Mesendoderm (in vitro differentiated cells): ENCODE measurements around the gene EFNA1.
"Not testable (repeated sequence)": the region's sequence is repeated elsewhere in the genome, so short reads cannot be mapped to it uniquely, and the experiment has no call there.

ENCODE experiments used
- DNase-seq: peaks from one replicate; pipeline ENCODE4 v3.0.0; 2013
- H2AK5ac ChIP-seq: 2 replicates; pipeline ENCODE4 v1.6.1; 2013; ENCODE audit warnings: low read length, inconsistent platforms
- H2BK120ac ChIP-seq: 2 replicates; pipeline ENCODE4 v1.6.1; 2013; ENCODE audit warnings: low read depth, mild to moderate bottlenecking, low read length, moderate library complexity, mixed read lengths
- H2BK15ac ChIP-seq: replicated peaks from 2 replicates; pipeline ENCODE4 v1.6.1; 2013; ENCODE audit warnings: low read depth, mild to moderate bottlenecking, moderate library complexity
- H2BK5ac ChIP-seq: 2 replicates; pipeline ENCODE4 v1.6.1; 2013; ENCODE audit warnings: low read length, inconsistent platforms
- H3K18ac ChIP-seq: 2 replicates; pipeline ENCODE4 v1.6.1; 2013; ENCODE audit warnings: mild to moderate bottlenecking, low read length, mixed read lengths
- H3K23ac ChIP-seq: one replicate; pipeline ENCODE4 v1.6.1; 2013; ENCODE audit warnings: low read length
- H3K27ac ChIP-seq: 2 replicates; pipeline ENCODE4 v1.5.1; 2013; ENCODE audit warnings: low read depth, mild to moderate bottlenecking, inconsistent platforms, low read length, moderate library complexity
- H3K27me3 ChIP-seq: 2 replicates; pipeline ENCODE4 v1.6.1; 2013; ENCODE audit warnings: low read length, control low read depth, mild to moderate bottlenecking, inconsistent platforms; ENCODE audit not compliant: insufficient read depth, poor library complexity
- H3K36me3 ChIP-seq: 2 replicates; pipeline ENCODE4 v1.6.1; 2013; ENCODE audit warnings: low read length, inconsistent platforms; ENCODE audit not compliant: control insufficient read depth, insufficient read depth
- H3K4ac ChIP-seq: one replicate; pipeline ENCODE4 v1.6.1; 2013; ENCODE audit warnings: low read depth, mild to moderate bottlenecking, low read length, moderate library complexity
- H3K4me1 ChIP-seq: 2 replicates; pipeline ENCODE4 v1.6.1; 2013; ENCODE audit warnings: low read depth, low read length, inconsistent platforms; ENCODE audit not compliant: control insufficient read depth
- H3K4me2 ChIP-seq: 2 replicates; pipeline ENCODE4 v1.6.1; 2013; ENCODE audit warnings: low read length
- H3K4me3 ChIP-seq: 2 replicates; pipeline ENCODE4 v1.5.1; 2013; ENCODE audit warnings: mild to moderate bottlenecking, low read length
- H3K56ac ChIP-seq: one replicate; pipeline ENCODE4 v1.6.1; 2013; ENCODE audit warnings: low read length
- H3K79me1 ChIP-seq: 2 replicates; pipeline ENCODE4 v1.6.1; 2013; ENCODE audit warnings: low read length, inconsistent platforms
- H3K79me2 ChIP-seq: 2 replicates; pipeline ENCODE4 v1.6.1; 2013; ENCODE audit warnings: mild to moderate bottlenecking, low read length; ENCODE audit not compliant: control insufficient read depth, insufficient read depth
- H3K9ac ChIP-seq: 2 replicates; pipeline ENCODE4 v1.6.1; 2013; ENCODE audit warnings: low read length, inconsistent platforms
- H4K5ac ChIP-seq: one replicate; pipeline ENCODE4 v1.6.1; 2013; ENCODE audit warnings: low read length
- H4K8ac ChIP-seq: one replicate; pipeline ENCODE4 v1.6.1; 2013; ENCODE audit warnings: low read depth, mild to moderate bottlenecking, control low read depth, low read length, moderate library complexity
- WGBS: extraction: QIAGEN DNeasy Blood & Tissue Kit; methylation state at CpG from one replicate; pipeline ENCODE4 v1.1.7; 2013; ENCODE audit warnings: low lambda C conversion rate, missing lambda C conversion rate; ENCODE audit not compliant: insufficient coverage; ENCODE audit errors: extremely low coverage; 5-methylcytosine and 5-hydroxymethylcytosine counted together

Gene EFNA1

GRCh38 chr1:155140630-155140953, 12.9 kb downstream of the EFNA1 start:
- Histone ChIP-seq H3K18ac (no peak overlapping the region), H3K4ac (no peak overlapping the region)
- WGBS, result no CpG with 5 or more reads among the region's 11 CpGs

GRCh38 chr1:155141749-155142148, 14.1 kb downstream of the EFNA1 start:
- WGBS, result no CpG with 5 or more reads among the region's 7 CpGs
- H3K36me3 ChIP-seq, result no peaks in the 10 kb centered on the region
- no peak overlapping the region for H3K9ac ChIP-seq
- H3K79me2 ChIP-seq, result no peaks in the 10 kb centered on the region
- H4K8ac ChIP-seq, result no peak overlapping the region
- H2AK5ac ChIP-seq, result no peak overlapping the region
- no peak overlapping the region for H3K18ac ChIP-seq
- no peak overlapping the region for H3K4ac ChIP-seq
- no peak overlapping the region for H3K4me3 ChIP-seq
- peaks cover 2% of the 10 kb centered on the region for H3K4me1 ChIP-seq
- H3K56ac ChIP-seq, result no peak overlapping the region
- peaks cover 9% of the 10 kb centered on the region for H3K79me1 ChIP-seq
- no peak for DNase-seq
- H2BK120ac ChIP-seq, result no peak overlapping the region
- no peak overlapping the region for H3K27ac ChIP-seq
- no peak overlapping the region for H3K23ac ChIP-seq
- no peak overlapping the region for H2BK5ac ChIP-seq
- no peak overlapping the region for H3K4me2 ChIP-seq
- H2BK15ac ChIP-seq, result no peak overlapping the region
- no peaks in the 10 kb centered on the region for H3K27me3 ChIP-seq
- no peak overlapping the region for H4K5ac ChIP-seq

More at GRCh38 chr1:155140630-155140953, 12.9 kb downstream of the EFNA1 start:
- H3K27ac ChIP-seq, result no peak overlapping the region
- no peak overlapping the region for H3K56ac ChIP-seq
- H3K4me3 ChIP-seq, result no peak overlapping the region
- H3K36me3 ChIP-seq, result no peaks in the 10 kb centered on the region
- H3K23ac ChIP-seq, result no peak overlapping the region
- H3K4me2 ChIP-seq, result no peak overlapping the region
- no peak for DNase-seq
- no peak overlapping the region for H2AK5ac ChIP-seq
- peaks cover 3% of the 10 kb centered on the region for H3K4me1 ChIP-seq
- peaks cover 9% of the 10 kb centered on the region for H3K79me1 ChIP-seq
- H3K27me3 ChIP-seq, result no peaks in the 10 kb centered on the region
- H2BK120ac ChIP-seq, result no peak overlapping the region
- H4K8ac ChIP-seq, result no peak overlapping the region
- H3K79me2 ChIP-seq, result no peaks in the 10 kb centered on the region
- no peak overlapping the region for H4K5ac ChIP-seq
- H3K9ac ChIP-seq, result no peak overlapping the region
- H2BK15ac ChIP-seq, result no peak overlapping the region
- no peak overlapping the region for H2BK5ac ChIP-seq

- Histone ChIP-seq H3K23ac (no peak overlapping the region), H4K8ac (no peak overlapping the region), H3K9ac (no peak overlapping the region), H3K27me3 (no peaks in the 10 kb centered on the region), H2BK120ac (no peak overlapping the region), H3K27ac (no peak overlapping the region), H3K4me1 (no peaks in the 10 kb centered on the region), H3K36me3 (no peaks in the 10 kb centered on the region), H3K4me2 (no peak overlapping the region), H2BK5ac (no peak overlapping the region), H3K79me1 (no peaks in the 10 kb centered on the region), H3K79me2 (no peaks in the 10 kb centered on the region), H4K5ac (no peak overlapping the region), H3K4me3 (no peak overlapping the region), H3K56ac (no peak overlapping the region), H2BK15ac (no peak overlapping the region), H2AK5ac (no peak overlapping the region), H3K4ac (no peak overlapping the region), H3K18ac (no peak overlapping the region)
- no CpG with 5 or more reads among the region's 3 CpGs for WGBS
- no peak for DNase-seq
Observed at GRCh38 chr1:155145491-155145890, 17.8 kb downstream of the EFNA1 start.

GRCh38 chr1:155155996-155156643, 28.4 kb downstream of the EFNA1 start:
- H3K79me1 ChIP-seq, H4K5ac ChIP-seq, H3K9ac ChIP-seq, H2BK15ac ChIP-seq, H3K23ac ChIP-seq, DNase-seq, H3K4me3 ChIP-seq, H3K79me2 ChIP-seq, H3K27me3 ChIP-seq, H3K36me3 ChIP-seq, H2AK5ac ChIP-seq, H3K56ac ChIP-seq, H3K18ac ChIP-seq, H3K27ac ChIP-seq, H3K4ac ChIP-seq, H3K4me1 ChIP-seq, H4K8ac ChIP-seq, H2BK120ac ChIP-seq, H2BK5ac ChIP-seq, H3K4me2 ChIP-seq: not testable (repeated sequence)
- WGBS, result no CpG with 5 or more reads among the region's 3 CpGs

- Histone ChIP-seq H3K36me3 (no peaks in the 10 kb centered on the region), H3K4me1 (no peaks in the 10 kb centered on the region), H2BK5ac (no peak overlapping the region), H3K4me3 (no peak overlapping the region), H3K27me3 (no peaks in the 10 kb centered on the region), H2AK5ac (no peak overlapping the region), H3K18ac (no peak overlapping the region), H4K5ac (no peak overlapping the region), H3K79me2 (no peaks in the 10 kb centered on the region), H3K4ac (no peak overlapping the region), H3K56ac (no peak overlapping the region), H3K23ac (no peak overlapping the region), H4K8ac (no peak overlapping the region), H3K27ac (no peak overlapping the region), H3K9ac (no peak overlapping the region), H2BK120ac (no peak overlapping the region), H3K79me1 (no peaks in the 10 kb centered on the region), H2BK15ac (no peak overlapping the region), H3K4me2 (no peak overlapping the region)
- no peak for DNase-seq
- no CpG with 5 or more reads among the region's 1 CpG for WGBS
Observed at GRCh38 chr1:155158991-155159390, 31.3 kb downstream of the EFNA1 start.

GRCh38 chr1:155160128-155160527, 32.5 kb downstream of the EFNA1 start:
- no peak overlapping the region for H3K56ac ChIP-seq
- no peak overlapping the region for H3K18ac ChIP-seq
- H4K8ac ChIP-seq, result no peak overlapping the region
- no peak overlapping the region for H3K4ac ChIP-seq
- no peak overlapping the region for H3K4me2 ChIP-seq
- no peak overlapping the region for H3K4me3 ChIP-seq
- H3K23ac ChIP-seq, result no peak overlapping the region
- H4K5ac ChIP-seq, result no peak overlapping the region
- no peak overlapping the region for H2BK120ac ChIP-seq
- H3K4me1 ChIP-seq, result no peaks in the 10 kb centered on the region
- no peaks in the 10 kb centered on the region for H3K79me2 ChIP-seq
- H3K9ac ChIP-seq, result no peak overlapping the region
- no peaks in the 10 kb centered on the region for H3K27me3 ChIP-seq
- no peak overlapping the region for H2BK5ac ChIP-seq
- H2AK5ac ChIP-seq, result no peak overlapping the region
- H3K36me3 ChIP-seq, result no peaks in the 10 kb centered on the region
- WGBS, result no CpG with 5 or more reads among the region's 8 CpGs
- H3K27ac ChIP-seq, result no peak overlapping the region
- H3K79me1 ChIP-seq, result no peaks in the 10 kb centered on the region
- H2BK15ac ChIP-seq, result no peak overlapping the region
- no peak for DNase-seq
